ENCODE measurements around the gene KCNJ11. TPM values are rescaled to one million over a fixed set of nuclear protein-coding genes. Genes with fewer than 3 reads are reported as not detected.

Gene KCNJ11
- total and polyA plus RNA-seq, 2 donors = 0.32 to 0.42 TPM

DNA sequence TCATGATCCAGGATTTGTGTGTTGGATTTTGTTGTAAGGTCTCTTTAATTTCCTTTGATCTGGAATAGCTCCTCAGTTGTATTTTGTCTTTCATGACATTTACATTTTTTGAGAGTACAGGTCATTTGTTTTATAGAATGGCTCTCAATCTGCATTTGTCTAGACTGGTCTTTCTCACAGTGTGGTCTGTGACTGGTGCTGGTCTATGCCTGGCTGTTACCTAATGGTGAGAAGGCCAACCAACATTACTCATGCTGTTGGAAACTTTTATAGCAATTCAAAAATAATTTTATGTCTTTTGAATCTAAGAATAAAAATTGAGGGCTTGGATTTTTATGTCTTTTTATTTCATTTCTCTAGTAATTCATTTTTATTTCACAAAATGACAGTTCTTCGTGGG lies 40.8 kb downstream of the KCNJ11 start:
- Histone ChIP-seq H3K27ac (ENCODE audit: low read depth in 1 of 2, low read length in 1 of 2) (no peak overlapping the region), H3K27me3 (ENCODE audit: control insufficient read depth in 2 of 2, insufficient read depth in 1 of 2, low read length in 1 of 2) (peaks cover 0 to 20% of the 10 kb centered on the region in 2 donors), H3K4me3 (ENCODE audit: low read length in 2 of 2) (no peak overlapping the region), H3K9me3 (ENCODE audit: control insufficient read depth in 2 of 2, insufficient read depth in 1 of 2, low read length in 1 of 2) (no peaks in the 10 kb centered on the region), H3K4me1 (ENCODE audit: control insufficient read depth in 2 of 2, insufficient read depth in 2 of 2, low read length in 2 of 2) (peaks cover 7 to 17% of the 10 kb centered on the region in 2 donors), H3K36me3 (ENCODE audit: control insufficient read depth in 2 of 2, insufficient read depth in 2 of 2, low read length in 1 of 2) (peaks cover 3 to 17% of the 10 kb centered on the region in 2 donors)
- WGBS = 95% methylated on average over 1 of the region's 1 CpG
- no peak for DNase-seq (ENCODE audit: low read depth in 6 of 9, low spot score in 9 of 9)

DNA sequence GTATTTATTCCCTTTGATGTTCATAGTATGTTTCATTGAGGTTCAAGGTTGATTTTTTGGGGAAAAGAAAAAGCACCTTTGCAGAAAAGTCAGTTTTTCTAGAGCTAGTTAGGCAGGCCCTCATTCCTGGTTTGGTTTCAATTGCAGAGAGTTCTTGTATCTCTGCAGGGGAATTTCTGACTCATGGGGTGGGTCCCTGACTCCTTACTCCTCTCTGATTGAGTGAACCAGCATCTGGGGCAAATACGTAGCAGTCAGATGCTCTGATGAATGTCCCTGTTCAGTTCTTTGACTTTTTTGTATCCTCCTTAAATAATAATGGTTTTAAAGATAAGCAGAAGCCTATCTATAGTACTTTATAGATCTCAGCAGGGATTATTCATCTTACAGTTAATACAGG lies 44.6 kb downstream of the KCNJ11 start:
- 95% methylated on average over 1 of the region's 1 CpG for WGBS
- Histone ChIP-seq H3K4me1 (ENCODE audit: control insufficient read depth in 2 of 2, insufficient read depth in 2 of 2, low read length in 2 of 2) (no peaks in the 10 kb centered on the region), H3K9me3 (ENCODE audit: control insufficient read depth in 2 of 2, insufficient read depth in 1 of 2, low read length in 1 of 2) (no peaks in the 10 kb centered on the region), H3K36me3 (ENCODE audit: control insufficient read depth in 2 of 2, insufficient read depth in 2 of 2, low read length in 1 of 2) (peaks cover 6 to 12% of the 10 kb centered on the region in 2 donors), H3K27ac (ENCODE audit: low read depth in 1 of 2, low read length in 1 of 2) (no peak overlapping the region), H3K4me3 (ENCODE audit: low read length in 2 of 2) (no peak overlapping the region), H3K27me3 (ENCODE audit: control insufficient read depth in 2 of 2, insufficient read depth in 1 of 2, low read length in 1 of 2) (no peaks in the 10 kb centered on the region)
- DNase-seq (ENCODE audit: low read depth in 6 of 9, low spot score in 9 of 9) = no peak

DNA sequence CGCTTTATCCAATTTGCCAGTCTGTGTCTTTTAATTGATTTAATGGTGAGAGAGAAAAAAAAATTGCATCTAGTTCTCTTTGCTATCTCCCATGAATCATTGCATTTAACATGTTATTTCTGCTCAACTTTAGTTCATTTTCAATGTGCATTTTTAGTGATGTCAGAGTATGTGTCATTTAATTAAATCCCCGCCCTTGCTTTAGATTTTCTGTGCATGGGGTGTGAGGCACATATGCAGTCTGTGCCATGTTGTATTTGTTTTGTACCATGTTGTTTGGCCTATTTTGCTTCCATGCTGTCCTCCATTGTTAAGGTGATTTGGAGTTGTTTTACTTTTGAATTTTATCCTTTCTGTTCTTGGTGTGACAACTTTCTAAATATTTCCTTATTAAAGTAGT lies 45.2 kb downstream of the KCNJ11 start:
- Histone ChIP-seq H3K9me3 (ENCODE audit: control insufficient read depth in 2 of 2, insufficient read depth in 1 of 2, low read length in 1 of 2) (no peaks in the 10 kb centered on the region), H3K36me3 (ENCODE audit: control insufficient read depth in 2 of 2, insufficient read depth in 2 of 2, low read length in 1 of 2) (peaks cover 7 to 14% of the 10 kb centered on the region in 2 donors), H3K27me3 (ENCODE audit: control insufficient read depth in 2 of 2, insufficient read depth in 1 of 2, low read length in 1 of 2) (no peaks in the 10 kb centered on the region), H3K4me3 (ENCODE audit: low read length in 2 of 2) (no peak overlapping the region), H3K4me1 (ENCODE audit: control insufficient read depth in 2 of 2, insufficient read depth in 2 of 2, low read length in 2 of 2) (no peaks in the 10 kb centered on the region), H3K27ac (ENCODE audit: low read depth in 1 of 2, low read length in 1 of 2) (no peak overlapping the region)
- 100% methylated on average over 2 of the region's 2 CpGs for WGBS
- no peak for DNase-seq (ENCODE audit: low read depth in 6 of 9, low spot score in 9 of 9)

Other genes starting within 250 kb of the KCNJ11 start
- gene PIK3C2A, start 180.7 kb downstream of the KCNJ11 start, total RNA-seq = 18.5 TPM
- 12.6 TPM for gene PIK3C2A, start 180.7 kb downstream of the KCNJ11 start, polyA plus RNA-seq
- gene NUCB2, start 111.9 kb downstream of the KCNJ11 start, total RNA-seq = 374 TPM
- 198 TPM for gene NUCB2, start 111.9 kb downstream of the KCNJ11 start, polyA plus RNA-seq
- 1.0 TPM for gene NCR3LG1, start 36.9 kb downstream of the KCNJ11 start, total RNA-seq
- gene NCR3LG1, start 36.9 kb downstream of the KCNJ11 start, polyA plus RNA-seq = 0.37 TPM
- 0.42 TPM for gene ABCC8, start 88.2 kb upstream of the KCNJ11 start, total RNA-seq
- gene ABCC8, start 88.2 kb upstream of the KCNJ11 start, polyA plus RNA-seq = 0.62 TPM
- 0.24 TPM for gene USH1C, start 155.8 kb upstream of the KCNJ11 start, total RNA-seq
- 0.57 TPM for gene USH1C, start 155.8 kb upstream of the KCNJ11 start, polyA plus RNA-seq
- 0.09 TPM for gene OTOG, start 158.6 kb upstream of the KCNJ11 start, total RNA-seq
- gene OTOG, start 158.6 kb upstream of the KCNJ11 start, polyA plus RNA-seq = 0.05 TPM

Data from thymus (tissue), 11 donors.